NB4 (cell line): ENCODE data around the gene SH3BP4.

ENCODE experiments used
- CTCF ChIP-seq: IDR thresholded peaks from one replicate; pipeline ENCODE4 v1.5.1; 2012; ENCODE audit warnings: low read depth, low read length
- POLR2A ChIP-seq: IDR thresholded peaks from 2 replicates; pipeline ENCODE4 v1.6.1; 2011; ENCODE audit warnings: mild to moderate bottlenecking; ENCODE audit not compliant: insufficient read length; ENCODE audit errors: extremely low read depth

- TF ChIP-seq CTCF (no peak), POLR2A (no peak)
Measured at GRCh38 chr2:234982096-234982834, 30.4 kb downstream of the SH3BP4 start.
